ENCODE measurements around the gene DSG3.

DNA sequence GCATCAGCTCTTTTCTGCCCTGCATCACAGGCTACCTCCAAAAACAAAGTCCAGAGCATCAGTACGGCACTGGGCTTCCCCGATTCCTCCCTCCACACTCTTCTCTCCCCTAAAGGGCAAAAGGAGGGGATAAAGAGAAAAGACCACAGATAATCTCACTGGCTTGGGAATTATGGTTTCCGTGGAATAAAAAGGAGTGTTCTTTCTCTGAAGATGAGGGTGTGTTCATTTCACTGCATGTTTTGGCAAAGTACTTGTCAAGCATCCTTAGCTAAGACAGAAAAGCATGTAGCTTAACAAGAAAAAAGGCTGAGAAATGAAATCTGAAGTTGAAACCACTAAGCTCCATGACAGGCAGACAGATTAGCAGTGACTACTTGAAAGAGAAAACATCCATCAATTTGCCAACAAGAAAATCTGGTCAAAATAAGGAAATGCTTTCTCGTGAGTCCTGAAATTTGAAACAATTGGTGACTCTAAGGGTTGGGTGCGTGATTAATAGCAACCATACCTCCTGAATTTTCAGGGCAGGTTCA lies 20.6 kb upstream of the DSG3 start:
- TF ChIP-seq, protein P1, sequence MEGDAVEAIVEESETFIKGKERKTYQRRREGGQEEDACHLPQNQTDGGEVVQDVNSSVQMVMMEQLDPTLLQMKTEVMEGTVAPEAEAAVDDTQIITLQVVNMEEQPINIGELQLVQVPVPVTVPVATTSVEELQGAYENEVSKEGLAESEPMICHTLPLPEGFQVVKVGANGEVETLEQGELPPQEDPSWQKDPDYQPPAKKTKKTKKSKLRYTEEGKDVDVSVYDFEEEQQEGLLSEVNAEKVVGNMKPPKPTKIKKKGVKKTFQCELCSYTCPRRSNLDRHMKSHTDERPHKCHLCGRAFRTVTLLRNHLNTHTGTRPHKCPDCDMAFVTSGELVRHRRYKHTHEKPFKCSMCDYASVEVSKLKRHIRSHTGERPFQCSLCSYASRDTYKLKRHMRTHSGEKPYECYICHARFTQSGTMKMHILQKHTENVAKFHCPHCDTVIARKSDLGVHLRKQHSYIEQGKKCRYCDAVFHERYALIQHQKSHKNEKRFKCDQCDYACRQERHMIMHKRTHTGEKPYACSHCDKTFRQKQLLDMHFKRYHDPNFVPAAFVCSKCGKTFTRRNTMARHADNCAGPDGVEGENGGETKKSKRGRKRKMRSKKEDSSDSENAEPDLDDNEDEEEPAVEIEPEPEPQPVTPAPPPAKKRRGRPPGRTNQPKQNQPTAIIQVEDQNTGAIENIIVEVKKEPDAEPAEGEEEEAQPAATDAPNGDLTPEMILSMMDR (IDR thresholded peaks at IDR 0.05): no peak
- no peak for TF ChIP-seq POLR2A (IDR thresholded peaks at IDR 0.05)

All from adrenal gland (tissue), 5 donors.